Measurements from ENCODE around the gene GPSM1.

DNA sequence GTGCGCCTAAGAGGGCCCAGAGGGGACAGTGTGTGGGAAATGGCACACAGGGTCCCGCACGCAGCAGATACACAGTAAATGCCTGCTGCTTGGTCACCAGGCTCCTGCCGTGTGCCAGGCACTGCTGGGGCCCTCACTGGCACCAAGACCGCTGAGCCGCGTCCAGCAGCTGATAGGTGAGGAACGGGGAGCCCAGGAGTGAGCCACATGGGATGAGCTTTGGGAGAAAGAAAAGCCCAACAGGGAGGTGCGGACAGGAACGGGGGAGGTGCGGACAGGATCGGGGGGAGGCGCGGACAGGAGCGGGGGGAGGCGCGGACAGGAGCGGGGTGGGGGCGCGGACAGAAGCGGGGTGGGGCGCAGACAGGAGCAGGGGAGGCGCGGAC is 16.5 kb downstream of the GPSM1 start:
- TF ChIP-seq, protein P1, sequence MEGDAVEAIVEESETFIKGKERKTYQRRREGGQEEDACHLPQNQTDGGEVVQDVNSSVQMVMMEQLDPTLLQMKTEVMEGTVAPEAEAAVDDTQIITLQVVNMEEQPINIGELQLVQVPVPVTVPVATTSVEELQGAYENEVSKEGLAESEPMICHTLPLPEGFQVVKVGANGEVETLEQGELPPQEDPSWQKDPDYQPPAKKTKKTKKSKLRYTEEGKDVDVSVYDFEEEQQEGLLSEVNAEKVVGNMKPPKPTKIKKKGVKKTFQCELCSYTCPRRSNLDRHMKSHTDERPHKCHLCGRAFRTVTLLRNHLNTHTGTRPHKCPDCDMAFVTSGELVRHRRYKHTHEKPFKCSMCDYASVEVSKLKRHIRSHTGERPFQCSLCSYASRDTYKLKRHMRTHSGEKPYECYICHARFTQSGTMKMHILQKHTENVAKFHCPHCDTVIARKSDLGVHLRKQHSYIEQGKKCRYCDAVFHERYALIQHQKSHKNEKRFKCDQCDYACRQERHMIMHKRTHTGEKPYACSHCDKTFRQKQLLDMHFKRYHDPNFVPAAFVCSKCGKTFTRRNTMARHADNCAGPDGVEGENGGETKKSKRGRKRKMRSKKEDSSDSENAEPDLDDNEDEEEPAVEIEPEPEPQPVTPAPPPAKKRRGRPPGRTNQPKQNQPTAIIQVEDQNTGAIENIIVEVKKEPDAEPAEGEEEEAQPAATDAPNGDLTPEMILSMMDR (IDR thresholded peaks at IDR 0.05 in 8 of 11, conservative IDR thresholded peaks at IDR 0.05 in 3 of 11): no peak
- no peak for TF ChIP-seq POLR2A (IDR thresholded peaks at IDR 0.05)
- no peak for TF ChIP-seq POLR2AphosphoS5 (IDR thresholded peaks at IDR 0.05)
